Duodenal mucosa (tissue), 2 donors: Measurements from ENCODE around the gene GRID2IP.

Experiments
- H3K27ac ChIP-seq: one replicate; pipeline ENCODE4 v1.7.0; 2013; ENCODE audit warnings: low read depth, low read length
- H3K27me3 ChIP-seq, 2 donors: one replicate each; pipeline ENCODE4 v1.7.0; 2013; ENCODE audit warnings: low read length in 2 of 2, control low read depth in 1 of 2; ENCODE audit not compliant: insufficient read depth in 2 of 2, control insufficient read depth in 1 of 2
- H3K36me3 ChIP-seq, 2 donors: one replicate each; pipeline ENCODE4 v1.7.0; 2013; ENCODE audit warnings: low read length in 2 of 2, control low read depth in 1 of 2; ENCODE audit not compliant: insufficient read depth in 2 of 2, control insufficient read depth in 1 of 2
- H3K4me1 ChIP-seq, 2 donors: one replicate each; pipeline ENCODE4 v1.7.0; 2013; ENCODE audit warnings: low read length in 2 of 2, control low read depth in 1 of 2; ENCODE audit not compliant: insufficient read depth in 2 of 2, control insufficient read depth in 1 of 2
- H3K4me3 ChIP-seq, 2 donors: one replicate each; pipeline ENCODE4 v1.7.0; 2013; ENCODE audit warnings: low read length in 2 of 2, low read depth in 1 of 2
- H3K9ac ChIP-seq, 2 donors: one replicate each; pipeline ENCODE4 v1.7.0; 2013; ENCODE audit warnings: low read length in 2 of 2, low read depth in 1 of 2
- H3K9me3 ChIP-seq, 2 donors: one replicate each; pipeline ENCODE4 v1.7.0; 2013; ENCODE audit warnings: low read length in 2 of 2, control low read depth in 1 of 2; ENCODE audit not compliant: control insufficient read depth in 1 of 2

Gene GRID2IP

DNA sequence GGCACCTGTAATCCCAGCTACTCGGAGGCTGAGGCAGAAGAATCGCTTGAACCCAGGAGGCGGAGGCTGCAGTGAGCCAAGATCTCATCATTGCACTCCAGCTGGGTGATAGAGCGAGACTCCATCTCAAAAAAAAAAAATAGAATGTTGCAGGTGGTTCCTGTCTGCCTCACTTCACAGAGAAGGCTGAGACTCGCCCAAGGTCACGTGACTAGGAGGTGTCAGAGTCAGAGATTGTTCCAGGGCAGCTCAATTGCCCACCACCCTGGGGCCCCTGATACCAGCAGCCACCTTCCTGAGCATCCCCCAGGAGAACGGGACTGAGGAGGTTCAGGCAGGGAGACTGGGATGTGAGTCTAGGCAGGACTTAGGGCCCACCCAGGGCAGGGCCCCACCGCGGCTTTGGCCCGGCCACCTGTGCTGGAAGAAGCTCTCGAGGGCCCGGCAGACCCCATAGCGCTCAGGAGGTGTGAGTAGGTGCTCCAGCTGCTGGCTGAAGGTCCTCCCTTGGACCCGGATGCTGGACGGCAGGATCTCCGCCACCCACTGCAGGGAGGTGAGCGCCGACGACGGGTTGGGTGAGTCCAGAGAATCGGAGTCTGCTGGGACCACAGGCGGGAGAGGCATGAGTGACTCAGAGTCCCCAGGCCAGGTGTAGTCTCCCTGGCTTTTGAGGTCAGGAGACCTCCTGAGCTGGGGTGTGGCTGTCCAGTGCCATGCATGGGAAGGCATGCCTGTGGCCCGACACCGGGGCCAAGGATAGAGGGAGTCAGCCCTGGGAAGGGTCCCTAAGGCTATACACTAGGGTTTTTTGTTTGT lies 30.9 kb downstream of the GRID2IP start:
- Histone ChIP-seq H3K9me3 (no peaks in the 10 kb centered on the region), H3K4me3 (no peak overlapping the region), H3K36me3 (no peaks in the 10 kb centered on the region), H3K27me3 (peaks cover 3 to 8% of the 10 kb centered on the region in 2 donors), H3K9ac (no peak overlapping the region), H3K4me1 (peaks cover 0 to 4% of the 10 kb centered on the region in 2 donors), H3K27ac (no peak overlapping the region)

- peaks cover 0 to 4% of the 10 kb centered on the region in 2 donors for H3K4me1 ChIP-seq
- peaks cover 0 to 5% of the 10 kb centered on the region in 2 donors for H3K27me3 ChIP-seq
- peak overlapping the region in 1 of 2 donors; percentile 34 for H3K4me3 ChIP-seq
- H3K27ac ChIP-seq = no peak overlapping the region
- no peaks in the 10 kb centered on the region for H3K9me3 ChIP-seq
- no peaks in the 10 kb centered on the region for H3K36me3 ChIP-seq
- peak overlapping the region in 1 of 2 donors; percentile 12 for H3K9ac ChIP-seq
These were observed 34.8 kb downstream of the GRID2IP start for GRCh38 chr7:6516387-6516983.

DNA sequence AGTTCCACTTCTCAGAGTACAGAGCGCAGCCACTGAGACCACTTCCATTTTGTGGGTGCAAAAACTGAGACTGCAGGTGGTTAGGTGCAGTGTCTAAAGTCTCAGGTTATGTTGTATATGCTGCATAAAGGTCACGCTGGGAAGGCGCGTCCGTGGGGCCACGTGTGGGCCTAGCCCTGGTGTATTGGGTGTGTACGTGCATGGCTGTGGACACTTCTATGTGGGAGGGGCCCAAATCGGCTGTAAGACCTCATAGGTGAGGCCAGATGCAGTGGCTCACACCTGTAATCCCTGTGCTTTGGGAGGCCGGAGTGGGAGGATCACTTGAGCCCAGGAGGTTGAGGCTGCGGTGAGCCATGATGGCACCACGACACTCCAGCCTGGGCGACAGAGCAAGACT lies 37.7 kb downstream of the GRID2IP start:
- Histone ChIP-seq H3K4me1 (peaks cover 0 to 4% of the 10 kb centered on the region in 2 donors), H3K27me3 (no peaks in the 10 kb centered on the region), H3K27ac (no peak overlapping the region), H3K9me3 (no peaks in the 10 kb centered on the region), H3K9ac (no peak overlapping the region), H3K4me3 (no peak overlapping the region), H3K36me3 (no peaks in the 10 kb centered on the region)

DNA sequence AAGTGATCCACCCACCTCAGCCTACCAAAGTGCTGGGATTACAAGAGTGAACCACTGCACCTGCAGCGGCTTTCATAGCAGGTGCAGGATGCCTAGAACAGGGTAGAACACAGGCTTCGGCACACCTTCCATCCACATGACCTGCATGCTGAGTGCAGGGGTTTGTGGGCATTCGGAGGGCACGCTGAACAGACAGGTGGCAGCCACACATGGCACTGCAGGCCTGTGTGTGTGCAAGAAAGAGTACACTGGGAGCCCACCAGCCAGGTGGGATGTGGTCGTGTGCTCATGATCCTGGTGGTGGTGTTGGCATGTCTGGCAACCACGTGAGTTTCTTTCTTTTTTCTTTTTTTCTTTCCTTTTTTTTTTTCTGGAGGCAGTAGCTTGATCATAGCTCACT lies 38.4 kb downstream of the GRID2IP start:
- H3K27me3 ChIP-seq = no peaks in the 10 kb centered on the region
- no peaks in the 10 kb centered on the region for H3K36me3 ChIP-seq

GRCh38 chr7:6510476-6511133 lies 40.7 kb downstream of the GRID2IP start:
- Histone ChIP-seq H3K27me3 (no peaks in the 10 kb centered on the region), H3K36me3 (no peaks in the 10 kb centered on the region), H3K9me3 (no peaks in the 10 kb centered on the region), H3K27ac (no peak overlapping the region), H3K4me3 (no peak overlapping the region), H3K9ac (no peak overlapping the region), H3K4me1 (no peaks in the 10 kb centered on the region)

More for the DNA sequence above, 38.4 kb downstream of the GRID2IP start:
- H3K9ac ChIP-seq = no peak overlapping the region
- peaks cover 0 to 4% of the 10 kb centered on the region in 2 donors for H3K4me1 ChIP-seq
- no peaks in the 10 kb centered on the region for H3K9me3 ChIP-seq
- no peak overlapping the region for H3K4me3 ChIP-seq
- H3K27ac ChIP-seq = no peak overlapping the region

DNA sequence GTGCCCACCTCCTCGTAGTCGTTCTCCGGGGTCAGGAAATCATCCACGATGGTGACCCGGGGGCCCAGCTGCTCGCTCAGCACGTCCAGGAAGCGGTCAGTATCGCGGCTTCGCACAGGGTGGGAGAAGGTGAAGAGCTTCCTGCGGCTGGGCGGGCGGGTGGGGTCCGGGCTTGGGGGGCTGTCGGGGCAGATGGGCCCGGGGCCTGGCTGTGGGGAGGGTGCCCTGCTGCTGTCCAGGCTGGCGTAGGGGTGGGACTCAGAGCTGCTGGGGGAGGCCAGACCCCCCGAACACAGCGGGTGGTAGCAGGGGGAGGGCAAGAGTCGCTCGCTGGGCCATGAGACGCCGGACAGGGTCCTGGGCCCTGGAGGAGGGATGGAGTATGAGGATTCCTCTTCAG lies 42.3 kb downstream of the GRID2IP start:
- H3K4me1 ChIP-seq = peaks cover 5 to 8% of the 10 kb centered on the region in 2 donors
- no peak overlapping the region for H3K4me3 ChIP-seq
- H3K36me3 ChIP-seq = no peaks in the 10 kb centered on the region
- H3K9me3 ChIP-seq = no peaks in the 10 kb centered on the region
- no peak overlapping the region for H3K9ac ChIP-seq
- no peaks in the 10 kb centered on the region for H3K27me3 ChIP-seq
- no peak overlapping the region for H3K27ac ChIP-seq

GRCh38 chr7:6508539-6508938 lies 42.7 kb downstream of the GRID2IP start:
- Histone ChIP-seq H3K36me3 (no peaks in the 10 kb centered on the region), H3K9ac (no peak overlapping the region), H3K27ac (no peak overlapping the region), H3K27me3 (no peaks in the 10 kb centered on the region), H3K9me3 (no peaks in the 10 kb centered on the region), H3K4me1 (peaks cover 5 to 8% of the 10 kb centered on the region in 2 donors), H3K4me3 (no peak overlapping the region)

- H3K4me3 ChIP-seq = no peak overlapping the region
- H3K9me3 ChIP-seq = no peaks in the 10 kb centered on the region
- no peaks in the 10 kb centered on the region for H3K27me3 ChIP-seq
- H3K36me3 ChIP-seq = no peaks in the 10 kb centered on the region
- no peak overlapping the region for H3K9ac ChIP-seq
- H3K4me1 ChIP-seq = peaks cover 6 to 8% of the 10 kb centered on the region in 2 donors
- H3K27ac ChIP-seq = no peak overlapping the region
These were observed 43.4 kb downstream of the GRID2IP start for GRCh38 chr7:6507906-6508305.

GRCh38 chr7:6505685-6506559 lies 45.3 kb downstream of the GRID2IP start:
- Histone ChIP-seq H3K27ac (no peak overlapping the region), H3K36me3 (no peaks in the 10 kb centered on the region), H3K9ac (no peak overlapping the region), H3K4me1 (peaks cover 8 to 10% of the 10 kb centered on the region in 2 donors), H3K4me3 (no peak overlapping the region), H3K27me3 (no peaks in the 10 kb centered on the region), H3K9me3 (no peaks in the 10 kb centered on the region)
